Measurements from ENCODE around the gene CD46.

Gene CD46

DNA sequence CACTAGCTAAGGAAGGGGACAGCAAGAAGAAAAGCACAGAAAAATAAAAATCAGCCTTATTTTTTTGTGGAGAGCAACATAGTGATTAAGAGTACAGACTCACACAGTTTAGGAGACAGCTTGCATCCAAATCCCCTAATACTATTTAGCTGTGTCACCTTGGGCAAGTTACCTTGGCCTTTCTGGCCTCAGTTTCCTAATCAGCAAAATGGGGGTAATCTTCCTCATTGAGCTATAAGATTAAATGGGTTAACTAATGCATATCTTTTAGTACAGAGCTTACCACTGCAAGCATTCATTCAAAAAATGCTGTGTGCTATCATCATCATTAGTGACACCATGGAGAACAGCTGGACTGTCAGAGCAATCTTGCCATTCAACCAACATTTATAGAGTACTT lies 77.7 kb downstream of the CD46 start:
- DNase-seq (ENCODE audit: low spot score): no peak
- no peak for TF ChIP-seq CTCF (IDR thresholded peaks at IDR 0.05; ENCODE audit: borderline replicate concordance, control extremely low read depth, extremely low read depth, insufficient read depth, missing control alignments)
- in situ Hi-C loops (cut with MboI; ENCODE audit: low sequenced_read_pairs, unreplicated experiment): no loop called here

DNA sequence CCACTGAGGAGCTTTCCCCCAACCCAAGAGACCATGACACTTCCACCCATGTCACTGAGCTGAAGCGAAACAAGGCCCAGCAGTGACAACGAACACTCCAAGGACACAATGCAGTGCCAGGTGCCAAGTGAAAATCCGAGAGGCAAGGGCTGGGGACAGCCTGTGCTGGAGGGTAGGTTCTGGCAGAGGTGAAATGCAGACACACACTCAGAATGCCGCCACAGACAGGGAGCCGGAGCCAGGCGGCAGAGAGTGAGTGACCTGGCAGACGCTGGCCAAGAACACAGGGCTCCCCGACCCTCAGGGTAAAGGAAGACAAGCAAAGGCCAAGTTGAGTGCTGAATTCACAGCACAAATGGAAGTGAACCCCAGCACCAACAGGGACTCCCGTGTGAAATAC lies 78.9 kb downstream of the CD46 start:
- no peak for TF ChIP-seq CTCF (IDR thresholded peaks at IDR 0.05; ENCODE audit: borderline replicate concordance, control extremely low read depth, extremely low read depth, insufficient read depth, missing control alignments)
- no peak for DNase-seq (ENCODE audit: low spot score)
- in situ Hi-C loops (cut with MboI; ENCODE audit: low sequenced_read_pairs, unreplicated experiment): loop anchor here (5.0 kb wide), 1 partner anchor 37 kb away; no protein-coding TSS in a partner anchor

DNA sequence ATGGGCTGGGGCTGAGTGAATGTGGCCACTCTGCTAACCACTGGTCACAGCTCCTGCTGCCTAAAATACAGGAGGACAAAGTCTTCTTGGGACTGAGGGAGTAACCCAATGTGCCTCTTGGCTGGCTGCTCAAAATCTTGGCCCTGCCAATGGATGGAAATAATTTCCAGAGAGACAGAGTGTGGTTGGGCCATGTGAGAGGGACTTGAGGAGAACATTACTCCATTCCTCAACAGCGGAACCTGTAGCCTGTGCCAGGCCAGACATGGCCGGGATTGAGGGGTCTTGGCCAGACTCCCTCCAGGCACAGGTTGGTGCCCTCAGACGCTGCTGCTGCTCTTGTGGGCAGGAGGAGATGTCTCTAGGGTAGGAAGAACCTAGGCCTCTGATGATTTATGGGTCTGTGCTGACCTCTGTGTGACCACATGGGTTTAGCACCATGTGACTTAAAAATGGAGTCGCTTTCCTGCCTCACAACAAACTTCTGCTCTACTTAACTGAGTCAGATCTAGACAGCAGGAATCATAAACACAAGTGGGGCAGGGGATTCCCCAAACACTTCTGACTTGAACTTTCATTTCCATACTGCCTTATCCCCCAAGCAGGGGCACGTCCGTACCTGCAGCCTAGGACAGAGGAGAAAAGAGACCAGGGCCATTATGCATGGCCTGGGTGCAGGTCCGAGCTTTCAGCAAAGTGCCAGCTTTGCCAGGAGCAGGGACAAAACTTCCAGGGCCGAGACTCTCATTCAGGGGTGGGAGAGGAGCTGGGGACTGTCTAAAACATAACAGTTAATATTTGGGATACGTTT lies 79.9 kb downstream of the CD46 start:
- DNase-seq (ENCODE audit: low spot score): peak; percentile 79
- TF ChIP-seq CTCF (IDR thresholded peaks at IDR 0.05; ENCODE audit: borderline replicate concordance, control extremely low read depth, extremely low read depth, insufficient read depth, missing control alignments): no peak
- in situ Hi-C loops (cut with MboI; ENCODE audit: low sequenced_read_pairs, unreplicated experiment): loop anchor here (5.0 kb wide), 1 partner anchor 36 kb away; no protein-coding TSS in a partner anchor

DNA sequence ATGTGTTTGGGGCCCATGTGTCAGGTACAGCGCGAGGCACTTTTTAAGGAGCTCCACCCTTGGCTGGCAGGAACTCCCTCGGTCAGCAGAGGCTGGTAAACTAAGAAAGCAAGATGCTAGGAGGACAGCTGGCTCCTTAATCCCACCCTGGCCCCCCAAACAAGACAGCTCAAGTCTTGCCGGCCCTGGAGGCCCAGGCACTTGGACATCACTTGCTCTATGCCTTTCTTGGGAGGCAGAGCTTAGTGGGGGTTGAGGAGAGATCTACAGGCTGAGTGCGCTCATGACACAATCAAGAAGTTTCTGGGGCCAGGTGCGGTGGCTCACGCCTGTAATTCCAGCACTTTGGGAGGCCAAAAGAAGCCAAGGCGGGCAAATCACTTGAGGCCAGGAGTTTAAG lies 80.9 kb downstream of the CD46 start:
- DNase-seq (ENCODE audit: low spot score): no peak
- in situ Hi-C loops (cut with MboI; ENCODE audit: low sequenced_read_pairs, unreplicated experiment): loop anchor here (5.0 kb wide), 1 partner anchor 35 kb away; no protein-coding TSS in a partner anchor
- no peak for TF ChIP-seq CTCF (IDR thresholded peaks at IDR 0.05; ENCODE audit: borderline replicate concordance, control extremely low read depth, extremely low read depth, insufficient read depth, missing control alignments)

DNA sequence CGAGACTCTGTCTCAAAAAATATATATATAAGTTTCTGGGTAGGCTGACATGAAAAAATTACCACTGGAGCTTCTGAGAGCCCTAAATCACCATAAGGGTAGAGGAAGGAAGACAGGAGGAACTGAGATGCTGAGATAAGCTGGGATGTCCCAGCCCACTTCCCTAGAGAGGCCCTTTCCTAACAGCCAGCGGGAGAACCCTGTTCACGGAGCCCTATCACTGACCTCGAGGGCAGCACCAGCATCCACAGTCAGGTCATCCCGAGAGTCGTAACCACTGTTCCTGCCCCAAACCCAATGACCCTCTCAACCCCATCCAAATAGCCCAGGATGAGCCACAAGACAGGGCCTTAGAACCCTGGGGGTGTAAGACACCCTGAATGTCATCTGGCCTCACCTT lies 81.5 kb downstream of the CD46 start:
- TF ChIP-seq CTCF (IDR thresholded peaks at IDR 0.05; ENCODE audit: borderline replicate concordance, control extremely low read depth, extremely low read depth, insufficient read depth, missing control alignments): no peak
- in situ Hi-C loops (cut with MboI; ENCODE audit: low sequenced_read_pairs, unreplicated experiment): loop anchor here (5.0 kb wide), 1 partner anchor 34 kb away; no protein-coding TSS in a partner anchor
- DNase-seq (ENCODE audit: low spot score): no peak

GRCh38 chr1:207833956-207834660 lies 82.3 kb downstream of the CD46 start:
- in situ Hi-C loops (cut with MboI; ENCODE audit: low sequenced_read_pairs, unreplicated experiment): loop anchor here (5.0 kb wide), 1 partner anchor 33 kb away; no protein-coding TSS in a partner anchor
- no peak for TF ChIP-seq CTCF (IDR thresholded peaks at IDR 0.05; ENCODE audit: borderline replicate concordance, control extremely low read depth, extremely low read depth, insufficient read depth, missing control alignments)
- no peak for DNase-seq (ENCODE audit: low spot score)
